BJ (cell line): ENCODE data around the gene AJAP1. TPM values are rescaled to one million over a fixed set of nuclear protein-coding genes. Genes with fewer than 3 reads are reported as not detected.

Experiments
- CTCF ChIA-PET: fragments of 350-600 bp; formaldehyde crosslinking; extraction: SDS; loops from one replicate; lab custom pipeline; 2021; ENCODE audit warnings: antibody characterized with exemption, inconsistent platforms; lab: Yijun Ruan, JAX
- POLR2A ChIA-PET: fragments of 300-600 bp; sonication (Branson Sonifier 250); formaldehyde crosslinking; extraction: SDS; loops from one replicate; lab custom pipeline; 2021; ENCODE audit warnings: antibody characterized with exemption; lab: Charles Lee
- DNase-seq: peaks from one replicate; pipeline ENCODE4 v3.0.0-alpha.2; 2011; ENCODE audit warnings: low read depth
- H3K27me3 ChIP-seq: 2 replicates; pipeline ENCODE4 v1.6.0; 2011; ENCODE audit warnings: low read length; ENCODE audit not compliant: control insufficient read depth, insufficient read depth
- H3K36me3 ChIP-seq: 2 replicates; pipeline ENCODE4 v1.5.1; 2011; ENCODE audit warnings: low read length; ENCODE audit not compliant: control insufficient read depth, insufficient read depth
- H3K4me3 ChIP-seq: 2 replicates; pipeline ENCODE4 v1.5.1; 2011; ENCODE audit warnings: low read depth, mild to moderate bottlenecking, control low read depth, low read length
- polyA plus RNA-seq: library from polyadenylated mRNA; depleted of rRNA; stranded (reverse); fragments of >200 nt; gene quantifications from 2 replicates; pipeline ENCODE4 v1.2.3, GENCODE V29; 2011
- TF ChIP-seq, protein P1 (sequence below): IDR thresholded peaks from 2 replicates; pipeline ENCODE4 v1.5.1; 2011; ENCODE audit warnings: low read depth, mild to moderate bottlenecking, control low read depth, inconsistent platforms, low read length, moderate library complexity; ENCODE audit not compliant: insufficient read depth

The AJAP1 gene
- polyA plus RNA-seq, 1 experiment, result 0.80 TPM

DNA sequence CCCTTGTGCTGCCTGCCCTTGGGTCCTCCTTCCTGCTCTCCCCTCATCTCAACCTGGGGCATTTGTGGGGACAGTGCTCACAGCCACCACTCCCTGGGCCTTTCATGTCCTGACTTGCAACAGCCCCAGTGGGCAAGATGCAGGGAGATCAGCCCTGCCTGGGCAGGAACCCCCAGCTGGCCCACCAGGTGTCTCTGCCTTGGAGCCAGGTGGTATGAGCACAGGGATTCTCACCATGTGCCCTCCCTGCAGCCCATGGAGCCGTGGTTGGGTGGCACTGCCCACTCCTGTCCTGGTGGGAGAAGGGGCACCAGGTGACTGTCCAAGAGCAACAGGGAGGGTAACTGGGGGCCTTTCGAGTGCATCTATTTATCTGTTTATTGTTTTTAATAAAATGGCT, 100.4 kb downstream of the AJAP1 start:
- no peak for DNase-seq
- ChIA-PET CTCF (no interaction called here), POLR2A (no interaction called here)
- no peaks in the 10 kb centered on the region for H3K27me3 ChIP-seq
- TF ChIP-seq, protein P1, sequence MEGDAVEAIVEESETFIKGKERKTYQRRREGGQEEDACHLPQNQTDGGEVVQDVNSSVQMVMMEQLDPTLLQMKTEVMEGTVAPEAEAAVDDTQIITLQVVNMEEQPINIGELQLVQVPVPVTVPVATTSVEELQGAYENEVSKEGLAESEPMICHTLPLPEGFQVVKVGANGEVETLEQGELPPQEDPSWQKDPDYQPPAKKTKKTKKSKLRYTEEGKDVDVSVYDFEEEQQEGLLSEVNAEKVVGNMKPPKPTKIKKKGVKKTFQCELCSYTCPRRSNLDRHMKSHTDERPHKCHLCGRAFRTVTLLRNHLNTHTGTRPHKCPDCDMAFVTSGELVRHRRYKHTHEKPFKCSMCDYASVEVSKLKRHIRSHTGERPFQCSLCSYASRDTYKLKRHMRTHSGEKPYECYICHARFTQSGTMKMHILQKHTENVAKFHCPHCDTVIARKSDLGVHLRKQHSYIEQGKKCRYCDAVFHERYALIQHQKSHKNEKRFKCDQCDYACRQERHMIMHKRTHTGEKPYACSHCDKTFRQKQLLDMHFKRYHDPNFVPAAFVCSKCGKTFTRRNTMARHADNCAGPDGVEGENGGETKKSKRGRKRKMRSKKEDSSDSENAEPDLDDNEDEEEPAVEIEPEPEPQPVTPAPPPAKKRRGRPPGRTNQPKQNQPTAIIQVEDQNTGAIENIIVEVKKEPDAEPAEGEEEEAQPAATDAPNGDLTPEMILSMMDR, result no peak
- H3K36me3 ChIP-seq, result no peaks in the 10 kb centered on the region
- H3K4me3 ChIP-seq, result no peak overlapping the region

- POLR2A ChIA-PET, result no interaction called here
- CTCF ChIA-PET, result no interaction called here
- H3K27me3 ChIP-seq, result no peaks in the 10 kb centered on the region
- TF ChIP-seq, protein P1, result no peak
- peak; percentile 37 for DNase-seq
- H3K4me3 ChIP-seq, result no peak overlapping the region
- H3K36me3 ChIP-seq, result no peaks in the 10 kb centered on the region
Observed at GRCh38 chr1:4755301-4755845, 101.0 kb downstream of the AJAP1 start.

DNA sequence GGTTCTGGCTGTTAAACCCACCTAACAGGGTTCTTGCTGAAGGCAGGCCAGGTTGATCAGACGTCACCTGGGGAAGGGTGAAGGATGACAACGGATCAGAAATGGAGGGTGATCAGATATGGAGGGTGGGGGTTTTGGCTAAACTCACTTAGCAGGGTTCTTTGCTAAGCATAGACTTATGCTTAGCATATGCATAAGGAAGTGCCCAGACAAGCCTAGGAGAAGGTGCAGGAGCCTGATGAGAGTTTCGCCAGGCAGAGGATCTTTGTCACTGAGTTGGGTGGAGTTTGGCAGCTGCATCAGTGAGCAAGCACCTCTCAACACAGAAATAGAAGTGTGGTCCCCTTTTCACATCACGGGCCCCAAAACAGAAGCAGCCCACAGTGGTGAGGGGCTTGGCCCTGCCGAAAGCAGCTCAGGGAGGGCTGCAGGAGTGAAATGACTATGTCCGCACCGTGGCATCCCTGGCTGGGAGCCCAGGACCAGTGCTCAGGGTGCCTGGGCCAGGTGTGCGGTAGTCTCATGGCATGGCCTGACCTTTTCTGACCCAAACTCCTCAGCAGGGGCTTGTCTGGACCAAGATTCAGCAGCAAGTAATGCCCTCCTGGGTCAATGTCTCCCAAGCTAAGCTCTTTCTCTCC, 101.6 kb downstream of the AJAP1 start:
- Histone ChIP-seq H3K27me3 (no peaks in the 10 kb centered on the region), H3K36me3 (no peaks in the 10 kb centered on the region), H3K4me3 (no peak overlapping the region)
- POLR2A ChIA-PET, result no interaction called here
- TF ChIP-seq, protein P1, result no peak
- DNase-seq, result no peak
- CTCF ChIA-PET, result no interaction called here

GRCh38 chr1:4756851-4757580, 102.6 kb downstream of the AJAP1 start:
- no peak overlapping the region for H3K4me3 ChIP-seq
- no peak for DNase-seq
- TF ChIP-seq, protein P1, result no peak
- no peaks in the 10 kb centered on the region for H3K27me3 ChIP-seq
- H3K36me3 ChIP-seq, result no peaks in the 10 kb centered on the region
- CTCF ChIA-PET, result no interaction called here
- POLR2A ChIA-PET, result no interaction called here

DNA sequence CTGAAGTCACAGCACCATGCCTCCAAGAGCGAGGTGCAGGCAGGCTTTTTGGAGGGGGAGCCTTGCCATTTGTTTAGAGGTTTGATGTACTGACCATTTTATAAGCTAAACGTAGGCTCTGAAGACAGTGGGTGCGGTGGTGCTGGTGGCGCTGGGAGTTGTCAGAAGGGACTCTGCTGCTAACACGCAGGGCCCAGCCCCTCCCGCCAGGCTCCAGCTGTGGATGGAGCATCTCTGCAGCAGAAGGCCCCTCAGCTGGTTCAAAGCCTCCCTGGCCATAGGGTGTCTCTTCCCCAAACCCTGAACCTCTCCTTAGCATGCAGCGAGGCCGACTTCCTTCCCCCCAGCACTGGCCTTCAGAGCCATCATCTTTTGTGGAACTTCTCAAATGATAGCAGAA, 105.3 kb downstream of the AJAP1 start:
- Histone ChIP-seq H3K4me3 (no peak overlapping the region), H3K27me3 (no peaks in the 10 kb centered on the region), H3K36me3 (no peaks in the 10 kb centered on the region)
- ChIA-PET CTCF (no interaction called here), POLR2A (no interaction called here)
- TF ChIP-seq, protein P1, result no peak
- DNase-seq, result no peak
